ENCODE results near the gene DAPK3.

DAPK3 gene

DNA sequence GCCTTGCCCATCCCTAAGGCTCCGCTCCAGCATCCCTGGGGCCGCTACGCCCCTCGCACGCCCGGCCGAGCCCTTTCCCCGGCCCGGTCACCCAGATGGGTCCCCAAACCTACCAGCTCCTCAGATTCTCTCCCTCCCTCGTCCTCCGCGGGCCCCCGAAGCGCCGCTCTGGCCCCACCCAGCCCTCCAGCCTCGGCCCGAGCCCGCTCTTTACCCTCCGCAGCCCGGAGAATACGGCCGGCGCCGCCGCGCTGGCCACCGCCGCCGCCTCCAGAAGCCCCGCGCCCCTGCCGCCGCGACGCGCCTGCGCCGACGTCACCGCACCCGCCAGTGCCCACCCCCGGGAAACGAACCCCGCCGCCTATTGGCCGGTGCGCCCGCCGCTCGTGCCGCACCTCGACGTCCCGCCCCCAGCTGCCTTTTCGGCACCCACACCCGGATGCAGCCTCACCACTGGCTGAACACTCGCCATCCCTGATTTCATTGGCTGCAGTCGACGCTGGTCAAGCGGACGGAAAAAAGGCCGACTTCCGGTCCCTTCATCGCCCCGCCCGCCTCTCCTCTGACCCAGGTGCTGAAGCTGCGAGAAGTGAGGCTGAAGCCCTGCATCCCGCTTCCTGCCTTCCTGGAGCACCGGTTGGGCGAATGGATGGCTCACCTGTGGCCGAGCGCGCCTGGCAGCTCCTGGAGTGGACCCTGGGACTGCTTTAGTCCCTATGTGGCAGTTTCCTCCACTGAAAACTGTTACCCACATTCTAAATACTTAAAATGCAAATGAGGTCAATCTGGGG lies at the start of gene DAPK3 (continued):
- no peak for TF ChIP-seq ZNF148 (tag by site-specific recombination; IDR thresholded peaks at IDR 0.05; ENCODE audit: borderline replicate concordance)
- TF ChIP-seq ZNF140 (tag by site-specific recombination; IDR thresholded peaks at IDR 0.05), result no peak
- TF ChIP-seq ZNF350 (tag by site-specific recombination; IDR thresholded peaks at IDR 0.05), result no peak
- TF ChIP-seq, protein P1, sequence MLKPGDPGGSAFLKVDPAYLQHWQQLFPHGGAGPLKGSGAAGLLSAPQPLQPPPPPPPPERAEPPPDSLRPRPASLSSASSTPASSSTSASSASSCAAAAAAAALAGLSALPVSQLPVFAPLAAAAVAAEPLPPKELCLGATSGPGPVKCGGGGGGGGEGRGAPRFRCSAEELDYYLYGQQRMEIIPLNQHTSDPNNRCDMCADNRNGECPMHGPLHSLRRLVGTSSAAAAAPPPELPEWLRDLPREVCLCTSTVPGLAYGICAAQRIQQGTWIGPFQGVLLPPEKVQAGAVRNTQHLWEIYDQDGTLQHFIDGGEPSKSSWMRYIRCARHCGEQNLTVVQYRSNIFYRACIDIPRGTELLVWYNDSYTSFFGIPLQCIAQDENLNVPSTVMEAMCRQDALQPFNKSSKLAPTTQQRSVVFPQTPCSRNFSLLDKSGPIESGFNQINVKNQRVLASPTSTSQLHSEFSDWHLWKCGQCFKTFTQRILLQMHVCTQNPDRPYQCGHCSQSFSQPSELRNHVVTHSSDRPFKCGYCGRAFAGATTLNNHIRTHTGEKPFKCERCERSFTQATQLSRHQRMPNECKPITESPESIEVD (tag by site-specific recombination; IDR thresholded peaks at IDR 0.05), result no peak
- TF ChIP-seq ZNF335 (tag by site-specific recombination; conservative IDR thresholded peaks at IDR 0.05), result 0 out of 2 replicates have a peak, but pooled peaks have one; percentile 23
- peak; percentile 58; the same call in 1 of the 2 replicates for TF ChIP-seq KLF8 (tag by site-specific recombination; IDR thresholded peaks at IDR 0.05)
- TF ChIP-seq AEBP2 (tag by site-specific recombination; IDR thresholded peaks at IDR 0.05; ENCODE audit: borderline replicate concordance), result no peak
- no peak for TF ChIP-seq ZNF549 (tag by site-specific recombination; IDR thresholded peaks at IDR 0.05)
- peak; percentile 99 for TF ChIP-seq SP2 (tag by site-specific recombination; IDR thresholded peaks at IDR 0.05)
- TF ChIP-seq MYNN (tag by site-specific recombination; IDR thresholded peaks at IDR 0.05; ENCODE audit: borderline replicate concordance), result no peak
- no peak for TF ChIP-seq ZNF146 (tag by site-specific recombination; IDR thresholded peaks at IDR 0.05)
- TF ChIP-seq ZNF521 (tag by site-specific recombination; IDR thresholded peaks at IDR 0.05), result no peak
- TF ChIP-seq ZNF555 (tag by site-specific recombination; conservative IDR thresholded peaks at IDR 0.05), result no peak
- no peak for TF ChIP-seq ZNF776 (tag by site-specific recombination; IDR thresholded peaks at IDR 0.05; ENCODE audit: borderline replicate concordance)
- no peak for TF ChIP-seq ZNF48 (tag by site-specific recombination; IDR thresholded peaks at IDR 0.05)
- TF ChIP-seq FEZF1 (tag by site-specific recombination; IDR thresholded peaks at IDR 0.05), result peak; percentile 100
- TF ChIP-seq ZNF544 (tag by site-specific recombination; IDR thresholded peaks at IDR 0.05), result no peak
- TF ChIP-seq SALL2 (tag by site-specific recombination; IDR thresholded peaks at IDR 0.05; ENCODE audit: borderline replicate concordance), result no peak
- TF ChIP-seq ZNF830 (tag by site-specific recombination; IDR thresholded peaks at IDR 0.05; ENCODE audit: low read depth), result no peak
- no peak for TF ChIP-seq ZNF23 (tag by site-specific recombination; IDR thresholded peaks at IDR 0.05; ENCODE audit: borderline replicate concordance)
- no peak; the same call in 1 of the 2 replicates for TF ChIP-seq ZNF501 (tag by site-specific recombination; IDR thresholded peaks at IDR 0.05)
- no peak for TF ChIP-seq ZNF121 (tag by site-specific recombination; IDR thresholded peaks at IDR 0.05)
- TF ChIP-seq HOXC10 (CRISPR knock-in tag; IDR thresholded peaks at IDR 0.05), result no peak
- TF ChIP-seq ZNF510 (tag by site-specific recombination; IDR thresholded peaks at IDR 0.05; ENCODE audit: insufficient replicate concordance), result no peak
- peak; percentile 59 for TF ChIP-seq ZBTB20 (tag by site-specific recombination; IDR thresholded peaks at IDR 0.05)
- no peak for TF ChIP-seq ZNF157 (tag by site-specific recombination; IDR thresholded peaks at IDR 0.05)
- no peak for TF ChIP-seq ZFP3 (tag by site-specific recombination; IDR thresholded peaks at IDR 0.05; ENCODE audit: low read depth)
- TF ChIP-seq GLI4 (tag by site-specific recombination; IDR thresholded peaks at IDR 0.05), result no peak
- no peak for TF ChIP-seq PRDM10 (tag by site-specific recombination; IDR thresholded peaks at IDR 0.05)
- TF ChIP-seq ZNF747 (tag by site-specific recombination; IDR thresholded peaks at IDR 0.05), result no peak
- TF ChIP-seq ZNF175 (tag by site-specific recombination; IDR thresholded peaks at IDR 0.05), result no peak
- TF ChIP-seq ZNF138 (tag by site-specific recombination; IDR thresholded peaks at IDR 0.05; ENCODE audit: borderline replicate concordance), result no peak
